H1 (cell line): ENCODE results near the gene GABPA. TPM values are rescaled to one million over a fixed set of nuclear protein-coding genes. Genes with fewer than 3 reads are reported as not detected.

ENCODE experiments used
- CTCF ChIA-PET: fragments of 300-600 bp; sonication (Branson Sonifier 250); formaldehyde crosslinking; loops from one replicate; lab custom pipeline; 2021; ENCODE audit not compliant: partially characterized antibody; lab: Charles Lee
- POLR2A ChIA-PET: fragments of 300-600 bp; sonication (Branson Sonifier 250); formaldehyde crosslinking; loops from one replicate; lab custom pipeline; 2021; ENCODE audit warnings: inconsistent platforms; ENCODE audit not compliant: partially characterized antibody; lab: Charles Lee
- DNase-seq, 2 experiments: peaks; one replicate each; pipeline versions ENCODE4 v3.0.0 to v3.0.0-alpha.2; 2010 to 2022; ENCODE audit warnings: low spot score in 2 of 2, low read depth in 1 of 2, mixed read lengths in 1 of 2
- FAIRE-seq: peaks from 2 replicates; lab custom pipeline; 2011; peaks lifted over from hg19 to GRCh38; lab: Jason Lieb, UNC
- H2AFZ ChIP-seq: 2 replicates; pipeline ENCODE4 v1.8.1; 2012; ENCODE audit warnings: low read length, inconsistent platforms
- H2AK5ac ChIP-seq: 2 replicates; pipeline ENCODE4 v1.6.1; 2013; ENCODE audit warnings: low read depth, low read length
- H2BK120ac ChIP-seq: replicated peaks from 2 replicates; pipeline ENCODE3; 2013; ENCODE audit warnings: low read depth, low read length, inconsistent platforms
- H2BK12ac ChIP-seq: 2 replicates; pipeline ENCODE4 v1.6.1; 2013; ENCODE audit warnings: low read depth, low read length
- H2BK15ac ChIP-seq: 2 replicates; pipeline ENCODE4 v1.6.1; 2013; ENCODE audit warnings: low read length
- H2BK20ac ChIP-seq: 2 replicates; pipeline ENCODE4 v1.6.1; 2013; ENCODE audit warnings: low read length
- H2BK5ac ChIP-seq: 2 replicates; pipeline ENCODE4 v1.6.1; 2013; ENCODE audit warnings: low read depth, low read length
- H3K14ac ChIP-seq: 2 replicates; pipeline ENCODE4 v1.6.1; 2013; ENCODE audit warnings: inconsistent platforms; ENCODE audit not compliant: insufficient read length
- H3K18ac ChIP-seq: 2 replicates; pipeline ENCODE4 v1.6.1; 2013; ENCODE audit warnings: low read length; ENCODE audit errors: extremely low read depth
- H3K23ac ChIP-seq: 2 replicates; pipeline ENCODE4 v1.6.1; 2013; ENCODE audit warnings: inconsistent platforms; ENCODE audit not compliant: insufficient read length
- H3K23me2 ChIP-seq: 2 replicates; pipeline ENCODE4 v1.6.1; 2013; ENCODE audit warnings: low read depth, low read length
- H3K27ac ChIP-seq: 2 replicates; pipeline ENCODE4 v1.6.1; 2011; ENCODE audit warnings: low read depth, low read length, inconsistent platforms
- H3K27me3 ChIP-seq, 4 experiments: replicated peaks in 1 of 4; 1 replicate in 1 of 4; 2 replicates in 3 of 4; pipeline versions ENCODE4 v1.6.1 to v1.8.1; 2011 to 2013; ENCODE audit warnings: low read length in 3 of 4, mild to moderate bottlenecking in 3 of 4, inconsistent platforms in 2 of 4, mixed read lengths in 2 of 4, moderate library complexity in 1 of 4; ENCODE audit not compliant: control insufficient read depth in 3 of 4, insufficient read depth in 3 of 4; ENCODE audit errors: extremely low read depth in 1 of 4
- H3K36me3 ChIP-seq, 4 experiments: 2 replicates each; pipeline versions ENCODE4 v1.6.1 to v1.8.1; 2011 to 2013; ENCODE audit warnings: mild to moderate bottlenecking in 4 of 4, low read length in 3 of 4, moderate library complexity in 2 of 4, control low read depth in 1 of 4, inconsistent platforms in 1 of 4; ENCODE audit not compliant: insufficient read depth in 4 of 4, control insufficient read depth in 2 of 4
- H3K4ac ChIP-seq: replicated peaks from 2 replicates; pipeline ENCODE3; 2013; ENCODE audit warnings: low read length, low read depth, mixed read lengths, inconsistent platforms; ENCODE audit not compliant: insufficient read length
- H3K4me1 ChIP-seq, 4 experiments: replicated peaks in 1 of 4; 1 replicate in 1 of 4; 2 replicates in 3 of 4; pipeline versions ENCODE4 v1.6.1 to v1.8.1; 2011 to 2013; ENCODE audit warnings: low read length in 3 of 4, inconsistent platforms in 2 of 4, mixed read lengths in 1 of 4; ENCODE audit not compliant: insufficient read depth in 4 of 4, control insufficient read depth in 3 of 4
- H3K4me2 ChIP-seq, 2 experiments: 2 replicates each; pipeline versions ENCODE4 v1.6.1 to v1.8.1; 2011 to 2013; ENCODE audit warnings: low read depth in 2 of 2, low read length in 2 of 2, control low read depth in 1 of 2, inconsistent platforms in 1 of 2, mild to moderate bottlenecking in 1 of 2; ENCODE audit not compliant: insufficient read depth in 1 of 2
- H3K4me3 ChIP-seq, 4 experiments: fragments of 200-600, 300-600 bp in 1 of 4; sonication (generic), shearing (Covaris generic), sonication (Bioruptor Twin) in 1 of 4; 2 replicates each; pipeline versions ENCODE4 v1.5.1 to v1.8.1; 2011 to 2016; ENCODE audit warnings: low read length in 4 of 4, low read depth in 3 of 4, control low read depth in 2 of 4, inconsistent platforms in 2 of 4, mild to moderate bottlenecking in 2 of 4, mixed read lengths in 1 of 4, moderate library complexity in 1 of 4; ENCODE audit not compliant: insufficient read depth in 2 of 4; ENCODE audit errors: extremely low read depth in 1 of 4
- H3K56ac ChIP-seq: replicated peaks from 2 replicates; pipeline ENCODE3; 2013; ENCODE audit warnings: low read depth, mild to moderate bottlenecking, mixed read lengths, low read length, inconsistent platforms; ENCODE audit not compliant: insufficient read length
- H3K79me1 ChIP-seq: 2 replicates; pipeline ENCODE4 v1.6.1; 2013; ENCODE audit warnings: low read depth, low read length, control low read depth
- H3K79me2 ChIP-seq, 2 experiments: 2 replicates each; pipeline versions ENCODE4 v1.6.1 to v1.8.1; 2012 to 2013; ENCODE audit warnings: low read length in 2 of 2, mild to moderate bottlenecking in 2 of 2, inconsistent platforms in 1 of 2; ENCODE audit not compliant: insufficient read depth in 2 of 2, control insufficient read depth in 1 of 2
- H3K9ac ChIP-seq, 4 experiments: replicated peaks in 1 of 4; 1 replicate in 1 of 4; 2 replicates in 3 of 4; pipeline versions ENCODE4 v1.6.1 to v1.8.1; 2011 to 2013; ENCODE audit warnings: low read depth in 3 of 4, low read length in 3 of 4, control low read depth in 2 of 4, mild to moderate bottlenecking in 2 of 4, moderate library complexity in 2 of 4, inconsistent platforms in 1 of 4; ENCODE audit errors: extremely low read depth in 1 of 4
- H3K9me3 ChIP-seq, 2 experiments: 2 replicates each; pipeline versions ENCODE4 v1.6.1 to v1.8.1; 2012 to 2013; ENCODE audit warnings: mild to moderate bottlenecking in 2 of 2, moderate library complexity in 2 of 2, control low read depth in 1 of 2, inconsistent platforms in 1 of 2, low read depth in 1 of 2, low read length in 1 of 2, mixed read lengths in 1 of 2; ENCODE audit not compliant: insufficient read depth in 2 of 2
- H4K20me1 ChIP-seq, 2 experiments: replicated peaks in 1 of 2; 2 replicates each; pipeline versions ENCODE3 to v1.8.1; 2011 to 2013; ENCODE audit warnings: inconsistent platforms in 2 of 2, low read length in 2 of 2, mild to moderate bottlenecking in 1 of 2; ENCODE audit not compliant: insufficient read depth in 2 of 2, control insufficient read depth in 1 of 2
- H4K5ac ChIP-seq: 2 replicates; pipeline ENCODE4 v1.6.1; 2013; ENCODE audit warnings: low read length, low read depth, mixed read lengths, inconsistent platforms; ENCODE audit not compliant: insufficient read length
- H4K8ac ChIP-seq: 2 replicates; pipeline ENCODE4 v1.8.0; 2013; ENCODE audit warnings: mild to moderate bottlenecking, moderate library complexity, low read length, inconsistent platforms; ENCODE audit not compliant: insufficient read depth; ENCODE audit errors: extremely low read depth
- H4K91ac ChIP-seq: replicated peaks from 2 replicates; pipeline ENCODE3; 2013; ENCODE audit warnings: low read length, mixed read lengths, inconsistent platforms; ENCODE audit not compliant: insufficient read length
- ASH2L ChIP-seq: fragments of 200-600, 300-600 bp; sonication (generic); IDR thresholded peaks from one replicate; pipeline ENCODE4 v1.7.1; 2017; ENCODE audit warnings: low read length
- WGBS, 2 experiments: shearing (Covaris generic) in 1 of 2; methylation state at CpG; one replicate each; pipeline versions ENCODE4 v1.1.6 to v1.1.7; 2013 to 2015; ENCODE audit warnings: low lambda C conversion rate in 2 of 2, mixed read lengths in 2 of 2, inconsistent platforms in 1 of 2, low coverage in 1 of 2, missing lambda C conversion rate in 1 of 2; ENCODE audit not compliant: insufficient replicate concordance in 2 of 2, insufficient coverage in 1 of 2, insufficient read length in 1 of 2; ENCODE audit errors: extremely low coverage in 1 of 2, missing lambda C conversion rate in 1 of 2; 5-methylcytosine and 5-hydroxymethylcytosine counted together
- polyA plus RNA-seq, 7 experiments: library from polyadenylated mRNA; depleted of rRNA in 3 of 7; stranded (reverse) in 5 of 7; unstranded in 2 of 7; fragments of >200 nt in 5 of 7; fragments of 200-250 nt in 2 of 7; gene quantifications; 1 replicate in 5 of 7; 2 replicates in 1 of 7; 4 replicates in 1 of 7; pipeline versions ENCODE4 v1.2.1 to v1.2.3, GENCODE V29; 2011 to 2013; ENCODE audit warnings: missing spikeins in 2 of 7, mixed read lengths in 2 of 7
- total RNA-seq: library from RNA; stranded (reverse); fragmentation: NEBNext Ultra II Directional; extraction: Animal tissue kit (Norgen Biotek cat#: 25700); gene quantifications from 2 replicates; pipeline ENCODE4 v1.2.1, GENCODE V29; 2021

Gene GABPA
- total and polyA plus RNA-seq, 2 of the 8 experiments (the other 6 are each of a cell fraction or from before 2014, with no cell fraction given): 5.2 to 22.2 TPM

DNA sequence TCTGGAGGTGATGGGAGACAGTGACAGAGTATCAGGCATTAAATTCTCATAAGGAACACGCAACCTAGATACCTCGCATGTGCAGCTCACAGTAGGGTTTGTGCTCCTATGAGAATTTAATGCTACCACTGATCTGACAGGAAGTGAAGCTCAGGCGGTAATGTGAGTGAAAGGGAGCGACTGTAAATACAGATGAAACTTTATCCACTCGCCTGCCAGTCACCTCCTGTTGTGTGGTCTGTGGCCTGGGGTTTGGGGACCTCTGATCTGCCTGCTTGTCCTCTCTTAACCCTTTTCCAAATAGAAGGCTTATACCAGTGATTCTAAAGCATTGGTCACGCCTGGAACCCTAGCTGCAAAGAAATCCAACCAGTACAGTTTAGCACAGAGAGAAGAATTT, 15.3 kb downstream of the GABPA start:
- no peak for FAIRE-seq
- TF ChIP-seq ASH2L: no peak

More for the DNA sequence above, 15.3 kb downstream of the GABPA start:
- no peaks in the 10 kb centered on the region for H3K23me2 ChIP-seq
- WGBS, 2 experiments: 90% methylated on average over 6 of the region's 6 CpGs; no CpG with 5 or more reads in 1 of the 2 experiments
- H3K4ac ChIP-seq: no peak overlapping the region
- no peak overlapping the region for H2BK5ac ChIP-seq
- POLR2A ChIA-PET: interaction anchor here (2.2 kb wide), 1 partner anchor 15 kb away, joined by 8 read pairs; the partner anchor contains the start of genes ATP5PF and GABPA
- H2BK15ac ChIP-seq: no peak overlapping the region
- H3K4me1 ChIP-seq: no peaks in the 10 kb centered on the region
- H3K79me2 ChIP-seq: no peaks in the 10 kb centered on the region; a peak in 1 of 4 replicates
- H2AFZ ChIP-seq: no peak overlapping the region
- H3K4me3 ChIP-seq: no peak overlapping the region
- no peak overlapping the region for H2BK20ac ChIP-seq
- H3K4me2 ChIP-seq: no peak overlapping the region
- H3K36me3 ChIP-seq: peaks cover 0 to 34% (median 9%) of the 10 kb centered on the region in 4 experiments; a peak in 6 of 8 replicates
- H2BK12ac ChIP-seq: no peak overlapping the region
- no peak overlapping the region for H4K8ac ChIP-seq
- no peaks in the 10 kb centered on the region for H3K27me3 ChIP-seq
- no peaks in the 10 kb centered on the region for H3K79me1 ChIP-seq
- H3K56ac ChIP-seq: no peak overlapping the region
- H4K20me1 ChIP-seq: peaks cover 0 to 2% of the 10 kb centered on the region in 2 experiments
- H4K91ac ChIP-seq: no peak overlapping the region
- no peak overlapping the region for H4K5ac ChIP-seq
- H3K18ac ChIP-seq: no peak overlapping the region
- no peaks in the 10 kb centered on the region for H3K9me3 ChIP-seq
- H2BK120ac ChIP-seq: no peak overlapping the region
- no peak overlapping the region for H3K9ac ChIP-seq
- no peak overlapping the region for H2AK5ac ChIP-seq
- H3K14ac ChIP-seq: no peak overlapping the region
- no peak overlapping the region for H3K23ac ChIP-seq
- H3K27ac ChIP-seq: no peak overlapping the region
- DNase-seq: no peak
- CTCF ChIA-PET: interaction anchor here (1.5 kb wide), 1 partner anchor 10 kb away, joined by 6 read pairs; no protein-coding TSS in a partner anchor
